HG02678 (cell line): ENCODE results near the gene GMDS.

Experiments
- ATAC-seq: cut with Tn5 transposase; IDR thresholded peaks from one replicate; pipeline ENCODE4 v1.9.1; 2021; ENCODE audit warnings: mild to moderate bottlenecking, moderate library complexity; ENCODE audit not compliant: unreplicated experiment

GMDS gene

GRCh38 chr6:2209226-2209809, 36.1 kb downstream of the GMDS start:
- peak; percentile 65 for ATAC-seq

GRCh38 chr6:2208468-2208867, 36.9 kb downstream of the GMDS start:
- ATAC-seq: no peak

- ATAC-seq: no peak
These were observed 40.0 kb downstream of the GMDS start for GRCh38 chr6:2205396-2205795.

- ATAC-seq: no peak
These were observed 41.1 kb downstream of the GMDS start for GRCh38 chr6:2204272-2204671.

- ATAC-seq: no peak
These were observed 42.1 kb downstream of the GMDS start for GRCh38 chr6:2203264-2203663.

GRCh38 chr6:2197984-2198383, 47.4 kb downstream of the GMDS start:
- ATAC-seq: no peak

GRCh38 chr6:2197177-2197671, 48.2 kb downstream of the GMDS start:
- ATAC-seq: no peak

- peak; percentile 57 for ATAC-seq
These were observed 49.2 kb downstream of the GMDS start for GRCh38 chr6:2196079-2196679.

- ATAC-seq: no peak
These were observed 50.8 kb downstream of the GMDS start for GRCh38 chr6:2194643-2195042.

GRCh38 chr6:2193931-2194330, 51.5 kb downstream of the GMDS start:
- no peak for ATAC-seq

GRCh38 chr6:2192976-2193375, 52.4 kb downstream of the GMDS start:
- no peak for ATAC-seq

- ATAC-seq: no peak
These were observed 54.0 kb downstream of the GMDS start for GRCh38 chr6:2191390-2191740.

- ATAC-seq: no peak
These were observed 54.6 kb downstream of the GMDS start for GRCh38 chr6:2190661-2191389.

GRCh38 chr6:2188856-2189384, 56.5 kb downstream of the GMDS start:
- ATAC-seq: no peak

- no peak for ATAC-seq
These were observed 57.0 kb downstream of the GMDS start for GRCh38 chr6:2188397-2188796.

- no peak for ATAC-seq
These were observed 57.6 kb downstream of the GMDS start for GRCh38 chr6:2187826-2188225.

GRCh38 chr6:2186516-2186915, 58.9 kb downstream of the GMDS start:
- peak; percentile 75 for ATAC-seq

- no peak for ATAC-seq
These were observed 59.9 kb downstream of the GMDS start for GRCh38 chr6:2185466-2185865.

GRCh38 chr6:2184700-2185455, 60.5 kb downstream of the GMDS start:
- ATAC-seq: no peak

GRCh38 chr6:2183752-2184151, 61.7 kb downstream of the GMDS start:
- ATAC-seq: no peak

GRCh38 chr6:2183246-2183645, 62.2 kb downstream of the GMDS start:
- no peak for ATAC-seq
